ENCODE data around the gene CRYGB. TPM values are rescaled to one million over a fixed set of nuclear protein-coding genes. Genes with fewer than 3 reads are reported as not detected.

CRYGB gene
- total RNA-seq, 1 experiment from 2014 or later: not detected

GRCh38 chr2:208096080-208096479, 49.9 kb downstream of the CRYGB start:
- no peaks in the 10 kb centered on the region for H3K4me1 ChIP-seq (ENCODE audit: insufficient read depth, low read length, poor library complexity, severe bottlenecking)
- H3K4me3 ChIP-seq (ENCODE audit: low read depth, low read length, poor library complexity, severe bottlenecking): no peak overlapping the region
- H3K9me3 ChIP-seq (ENCODE audit: low read depth, low read length, poor library complexity, severe bottlenecking): no peaks in the 10 kb centered on the region
- BruUV-seq (replicated peaks): no TSS peak
- no peaks in the 10 kb centered on the region for H3K36me3 ChIP-seq (ENCODE audit: insufficient read depth, low read length, poor library complexity, severe bottlenecking)
- ChIA-PET POLR2A (ENCODE audit: low non-redundant PET) (no interaction called here), CTCF (no interaction called here)
- H3K27ac ChIP-seq (ENCODE audit: low read depth, low read length, poor library complexity, severe bottlenecking): no peak overlapping the region
- TF ChIP-seq CTCF (conservative IDR thresholded peaks at IDR 0.05; ENCODE audit: low read depth, low read length) (no peak), EZH2 (IDR thresholded peaks at IDR 0.05; ENCODE audit: borderline replicate concordance, low read depth, low read length, poor library complexity, severe bottlenecking) (no peak)
- no peaks in the 10 kb centered on the region for H3K27me3 ChIP-seq (replicated peaks; ENCODE audit: insufficient read depth, low read depth, low read length, poor library complexity)
- DNase-seq (ENCODE audit: low spot score): no peak
- intact Hi-C loops (cut with micrococcal nuclease; ENCODE audit: unreplicated experiment): no loop called here

GRCh38 chr2:208093128-208093527, 52.8 kb downstream of the CRYGB start:
- H3K4me3 ChIP-seq (ENCODE audit: low read depth, low read length, poor library complexity, severe bottlenecking): no peak overlapping the region
- BruUV-seq (replicated peaks): no TSS peak
- no peaks in the 10 kb centered on the region for H3K4me1 ChIP-seq (ENCODE audit: insufficient read depth, low read length, poor library complexity, severe bottlenecking)
- intact Hi-C loops (cut with micrococcal nuclease; ENCODE audit: unreplicated experiment): no loop called here
- TF ChIP-seq CTCF (conservative IDR thresholded peaks at IDR 0.05; ENCODE audit: low read depth, low read length): no peak
- TF ChIP-seq EZH2 (IDR thresholded peaks at IDR 0.05; ENCODE audit: borderline replicate concordance, low read depth, low read length, poor library complexity, severe bottlenecking): no peak
- ChIA-PET POLR2A (ENCODE audit: low non-redundant PET) (no interaction called here), CTCF (interaction anchor here (0.6 kb wide), 1 partner anchor 1868 kb away, joined by 3 read pairs; no protein-coding TSS in a partner anchor)
- H3K36me3 ChIP-seq (ENCODE audit: insufficient read depth, low read length, poor library complexity, severe bottlenecking): no peaks in the 10 kb centered on the region
- DNase-seq (ENCODE audit: low spot score): no peak
- H3K27me3 ChIP-seq (replicated peaks; ENCODE audit: insufficient read depth, low read depth, low read length, poor library complexity): no peaks in the 10 kb centered on the region
- H3K9me3 ChIP-seq (ENCODE audit: low read depth, low read length, poor library complexity, severe bottlenecking): no peaks in the 10 kb centered on the region
- no peak overlapping the region for H3K27ac ChIP-seq (ENCODE audit: low read depth, low read length, poor library complexity, severe bottlenecking)

Other genes starting within 250 kb of the CRYGB start
- 6.5 TPM in 2 replicates for gene PLEKHM3, start 120.6 kb downstream of the CRYGB start, total RNA-seq (2021)
- gene CRYGD, start 21.6 kb downstream of the CRYGB start, total RNA-seq (2021): not detected in 2 replicates
- gene CRYGC, start 16.3 kb downstream of the CRYGB start, total RNA-seq (2021): not detected in 2 replicates
- gene CRYGA, start 17.4 kb upstream of the CRYGB start, total RNA-seq (2021): not detected in 2 replicates
- gene C2orf80, start 43.9 kb upstream of the CRYGB start, total RNA-seq (2021): not detected in 2 replicates
- 191 and 196 TPM in 2 replicates for gene IDH1, start 108.9 kb upstream of the CRYGB start, total RNA-seq (2021)
- 28.8 and 32.1 TPM in 2 replicates for gene PIKFYVE, start 120.1 kb upstream of the CRYGB start, total RNA-seq (2021)